HL-60 (cell line): ENCODE data around the gene CDT1.

ENCODE experiments used
- DNase-seq, 2 experiments: peaks; one replicate each; pipeline ENCODE4 v3.0.0-alpha.2; 2010 to 2020; ENCODE audit warnings: low read depth in 1 of 2, low spot score in 1 of 2
- H3K27ac ChIP-seq: fragments of 250-450 bp; sonication (Bioruptor Pico); replicated peaks from 2 replicates; pipeline ENCODE4 v1.5.1; 2020; ENCODE audit warnings: mild to moderate bottlenecking, moderate library complexity
- H3K27me3 ChIP-seq: fragments of 250-450 bp; sonication (Bioruptor Pico); 2 replicates; pipeline ENCODE4 v1.5.1; 2021; ENCODE audit warnings: mild to moderate bottlenecking, moderate library complexity; ENCODE audit not compliant: insufficient read depth, poor library complexity, severe bottlenecking
- H3K4me3 ChIP-seq: replicated peaks from 2 replicates; pipeline ENCODE4 v1.5.1; 2011; ENCODE audit warnings: mild to moderate bottlenecking, control low read depth, low read length; ENCODE audit not compliant: insufficient read depth
- GABPA ChIP-seq: IDR thresholded peaks from 2 replicates; pipeline ENCODE4 v1.6.1; 2012; ENCODE audit warnings: low read depth
- POLR2AphosphoS5 ChIP-seq: IDR thresholded peaks from 2 replicates; pipeline ENCODE4 v1.6.1; 2012; ENCODE audit warnings: low read depth
- SPI1 ChIP-seq: IDR thresholded peaks from 2 replicates; pipeline ENCODE4 v1.6.1; 2012; ENCODE audit warnings: low read depth, mild to moderate bottlenecking, borderline replicate concordance
- TF ChIP-seq, protein P1 (sequence below): IDR thresholded peaks from one replicate; pipeline ENCODE4 v1.5.1; 2011; ENCODE audit warnings: low read length, control low read depth, inconsistent platforms; ENCODE audit not compliant: insufficient read depth
- TF ChIP-seq, protein P2 (sequence below): IDR thresholded peaks from 2 replicates; pipeline ENCODE4 v1.6.1; 2012; ENCODE audit warnings: low read depth; ENCODE audit not compliant: insufficient replicate concordance

CDT1 gene

DNA sequence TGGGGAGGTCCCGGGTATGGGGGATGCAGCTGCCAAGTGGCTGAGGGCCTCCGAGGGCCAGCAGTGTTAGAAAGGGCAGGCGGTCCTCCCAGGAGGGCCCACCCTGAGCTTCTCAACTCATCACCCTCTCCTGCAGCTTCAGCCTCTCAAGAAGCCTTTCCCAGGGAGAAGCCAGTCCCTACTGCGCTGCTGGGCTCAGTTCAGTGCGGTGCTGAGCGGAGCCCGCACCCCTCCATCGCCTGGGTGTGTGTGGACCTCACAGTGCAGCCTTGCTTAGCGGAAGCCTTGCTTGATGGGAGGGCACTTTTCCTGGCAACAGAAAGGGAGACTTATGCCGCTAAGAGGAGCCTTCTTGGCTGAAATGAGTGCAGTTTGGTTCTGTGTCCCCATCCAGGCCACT is 11.6 kb downstream of the CDT1 start:
- no peak overlapping the region for H3K4me3 ChIP-seq
- no peak overlapping the region for H3K27ac ChIP-seq
- H3K27me3 ChIP-seq: no peaks in the 10 kb centered on the region
- DNase-seq: no peak
- no peak for TF ChIP-seq GABPA
- TF ChIP-seq, protein P1, sequence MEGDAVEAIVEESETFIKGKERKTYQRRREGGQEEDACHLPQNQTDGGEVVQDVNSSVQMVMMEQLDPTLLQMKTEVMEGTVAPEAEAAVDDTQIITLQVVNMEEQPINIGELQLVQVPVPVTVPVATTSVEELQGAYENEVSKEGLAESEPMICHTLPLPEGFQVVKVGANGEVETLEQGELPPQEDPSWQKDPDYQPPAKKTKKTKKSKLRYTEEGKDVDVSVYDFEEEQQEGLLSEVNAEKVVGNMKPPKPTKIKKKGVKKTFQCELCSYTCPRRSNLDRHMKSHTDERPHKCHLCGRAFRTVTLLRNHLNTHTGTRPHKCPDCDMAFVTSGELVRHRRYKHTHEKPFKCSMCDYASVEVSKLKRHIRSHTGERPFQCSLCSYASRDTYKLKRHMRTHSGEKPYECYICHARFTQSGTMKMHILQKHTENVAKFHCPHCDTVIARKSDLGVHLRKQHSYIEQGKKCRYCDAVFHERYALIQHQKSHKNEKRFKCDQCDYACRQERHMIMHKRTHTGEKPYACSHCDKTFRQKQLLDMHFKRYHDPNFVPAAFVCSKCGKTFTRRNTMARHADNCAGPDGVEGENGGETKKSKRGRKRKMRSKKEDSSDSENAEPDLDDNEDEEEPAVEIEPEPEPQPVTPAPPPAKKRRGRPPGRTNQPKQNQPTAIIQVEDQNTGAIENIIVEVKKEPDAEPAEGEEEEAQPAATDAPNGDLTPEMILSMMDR: no peak
- no peak for TF ChIP-seq SPI1
- TF ChIP-seq POLR2AphosphoS5: no peak
- TF ChIP-seq, protein P2, sequence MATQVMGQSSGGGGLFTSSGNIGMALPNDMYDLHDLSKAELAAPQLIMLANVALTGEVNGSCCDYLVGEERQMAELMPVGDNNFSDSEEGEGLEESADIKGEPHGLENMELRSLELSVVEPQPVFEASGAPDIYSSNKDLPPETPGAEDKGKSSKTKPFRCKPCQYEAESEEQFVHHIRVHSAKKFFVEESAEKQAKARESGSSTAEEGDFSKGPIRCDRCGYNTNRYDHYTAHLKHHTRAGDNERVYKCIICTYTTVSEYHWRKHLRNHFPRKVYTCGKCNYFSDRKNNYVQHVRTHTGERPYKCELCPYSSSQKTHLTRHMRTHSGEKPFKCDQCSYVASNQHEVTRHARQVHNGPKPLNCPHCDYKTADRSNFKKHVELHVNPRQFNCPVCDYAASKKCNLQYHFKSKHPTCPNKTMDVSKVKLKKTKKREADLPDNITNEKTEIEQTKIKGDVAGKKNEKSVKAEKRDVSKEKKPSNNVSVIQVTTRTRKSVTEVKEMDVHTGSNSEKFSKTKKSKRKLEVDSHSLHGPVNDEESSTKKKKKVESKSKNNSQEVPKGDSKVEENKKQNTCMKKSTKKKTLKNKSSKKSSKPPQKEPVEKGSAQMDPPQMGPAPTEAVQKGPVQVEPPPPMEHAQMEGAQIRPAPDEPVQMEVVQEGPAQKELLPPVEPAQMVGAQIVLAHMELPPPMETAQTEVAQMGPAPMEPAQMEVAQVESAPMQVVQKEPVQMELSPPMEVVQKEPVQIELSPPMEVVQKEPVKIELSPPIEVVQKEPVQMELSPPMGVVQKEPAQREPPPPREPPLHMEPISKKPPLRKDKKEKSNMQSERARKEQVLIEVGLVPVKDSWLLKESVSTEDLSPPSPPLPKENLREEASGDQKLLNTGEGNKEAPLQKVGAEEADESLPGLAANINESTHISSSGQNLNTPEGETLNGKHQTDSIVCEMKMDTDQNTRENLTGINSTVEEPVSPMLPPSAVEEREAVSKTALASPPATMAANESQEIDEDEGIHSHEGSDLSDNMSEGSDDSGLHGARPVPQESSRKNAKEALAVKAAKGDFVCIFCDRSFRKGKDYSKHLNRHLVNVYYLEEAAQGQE: no peak

DNA sequence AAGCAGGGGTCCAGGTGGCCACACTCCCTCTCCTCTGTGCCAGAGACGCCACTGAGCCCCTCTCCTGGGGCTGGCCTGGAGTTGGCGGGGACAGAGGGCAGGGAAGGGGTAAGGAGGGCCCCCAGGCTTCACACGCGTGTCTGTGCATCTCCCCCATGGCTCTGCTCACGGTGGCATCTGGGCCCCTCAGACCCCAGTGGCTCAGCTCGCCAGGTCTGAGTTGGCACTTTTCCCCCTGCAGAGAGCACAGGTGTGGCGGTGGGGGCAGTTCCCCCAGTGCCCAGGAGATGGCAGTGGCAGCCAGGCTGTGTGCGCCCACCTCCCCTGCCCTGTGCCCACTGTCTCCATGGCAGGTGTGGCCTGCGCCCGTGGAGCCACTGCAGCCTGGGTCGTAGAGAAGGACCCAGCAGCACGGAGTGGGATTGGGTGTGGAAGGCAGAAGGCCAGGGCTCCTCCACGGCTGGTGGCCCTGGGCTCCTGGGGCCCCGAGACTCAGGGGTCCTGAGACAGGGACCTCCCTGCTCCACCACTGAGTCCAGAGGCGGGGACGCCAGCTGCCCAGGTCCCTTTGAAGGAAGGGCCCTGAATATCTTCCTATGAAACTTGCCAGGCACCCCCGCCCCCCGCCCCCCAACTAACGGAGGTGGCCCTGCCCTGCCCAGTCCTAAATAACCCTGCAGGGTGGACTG is 12.5 kb downstream of the CDT1 start:
- no peak overlapping the region for H3K27ac ChIP-seq
- H3K27me3 ChIP-seq: no peaks in the 10 kb centered on the region
- TF ChIP-seq, protein P1: peak; percentile 35
- TF ChIP-seq, protein P2: no peak
- H3K4me3 ChIP-seq: no peak overlapping the region
- peak in 1 of 2 experiments; percentile 27 for DNase-seq

DNA sequence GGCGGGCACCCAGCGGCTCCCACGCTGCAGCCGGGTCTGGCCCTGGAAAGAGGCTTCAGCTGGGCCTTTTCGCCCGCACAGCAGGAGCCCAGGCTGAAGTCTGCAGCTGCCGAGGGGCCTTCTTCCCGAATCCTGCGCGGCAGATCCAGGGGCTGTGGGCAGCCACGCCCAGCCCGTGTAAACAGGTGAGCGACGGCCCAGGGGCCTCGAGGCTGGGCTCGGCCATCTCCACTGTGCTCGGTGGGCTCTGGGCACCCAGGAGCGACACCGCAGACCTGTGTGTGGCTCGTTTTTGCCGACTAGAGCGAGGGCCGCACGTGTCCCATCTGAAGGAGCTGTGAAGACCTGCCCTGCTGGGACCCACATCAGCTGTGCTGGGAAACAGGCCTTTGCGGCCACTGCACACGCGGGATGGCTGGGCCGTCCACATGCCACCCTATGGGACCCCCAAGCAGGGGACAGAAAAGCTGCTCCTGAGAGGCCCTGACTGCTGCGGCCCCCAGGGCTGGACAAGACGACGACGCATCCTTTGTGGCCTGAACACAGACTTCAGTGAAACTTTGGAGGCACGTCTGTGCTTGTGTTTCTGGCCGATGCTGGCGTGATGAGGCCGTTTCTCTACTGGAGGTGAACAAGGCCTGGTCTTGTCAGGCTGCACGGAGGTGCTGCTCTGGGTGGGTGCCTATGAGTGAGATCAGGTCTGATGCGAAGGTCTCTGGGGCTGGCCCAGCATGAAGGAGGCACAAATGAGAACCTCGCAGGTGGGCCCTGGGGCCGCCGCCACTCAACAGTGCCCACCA is 13.3 kb downstream of the CDT1 start:
- TF ChIP-seq SPI1 (no peak), GABPA (no peak), POLR2AphosphoS5 (no peak)
- TF ChIP-seq, protein P1: no peak
- TF ChIP-seq, protein P2: no peak
- Histone ChIP-seq H3K27ac (no peak overlapping the region), H3K27me3 (no peaks in the 10 kb centered on the region), H3K4me3 (no peak overlapping the region)
- DNase-seq: no peak
